GM19351 (cell line): ENCODE data around the gene RABIF.
"Not testable (repeated sequence)": the region's sequence is repeated elsewhere in the genome, so short reads cannot be mapped to it uniquely, and the experiment has no call there.

Experiments used
- ATAC-seq: cut with Tn5 transposase; IDR thresholded peaks from one replicate; pipeline ENCODE4 v1.9.1; 2021; ENCODE audit warnings: mild to moderate bottlenecking, moderate library complexity; ENCODE audit not compliant: unreplicated experiment

RABIF gene

GRCh38 chr1:202835548-202836072 lies 53.3 kb downstream of the RABIF start:
- ATAC-seq, result no peak

GRCh38 chr1:202834771-202835547 lies 54.0 kb downstream of the RABIF start:
- ATAC-seq, result no peak

GRCh38 chr1:202831906-202832305 lies 57.0 kb downstream of the RABIF start:
- ATAC-seq, result no peak

DNA sequence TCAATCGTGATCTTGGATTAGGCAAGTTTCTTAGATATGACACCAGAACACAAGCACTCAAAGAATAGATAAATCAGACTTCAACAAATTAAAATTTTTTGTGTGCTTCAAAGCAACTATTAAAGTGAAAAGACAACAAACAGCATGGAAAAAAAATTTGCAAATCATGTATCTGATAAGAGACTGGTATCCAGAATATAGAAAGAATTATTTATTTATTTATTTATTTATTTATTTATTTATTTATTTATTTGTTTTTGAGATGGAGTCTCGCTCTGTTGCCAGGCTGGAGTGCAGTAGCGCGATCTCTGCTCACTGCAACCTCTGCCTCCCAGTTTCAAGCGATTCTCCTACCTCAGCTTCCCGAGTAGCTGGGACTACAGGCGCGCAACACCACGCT lies 59.7 kb downstream of the RABIF start:
- not testable (repeated sequence) for ATAC-seq
